ENCODE results near the gene DMRTB1.

The DMRTB1 gene

GRCh38 chr1:53499257-53500203, 40.3 kb downstream of the DMRTB1 start:
- Histone ChIP-seq H3K27me3 (replicated peaks; ENCODE audit: control insufficient read depth, insufficient read depth, low read length) (no peaks in the 10 kb centered on the region; the same call in 1 of the 2 replicates), H3K36me3 (ENCODE audit: control insufficient read depth, insufficient read depth, low read length) (no peaks in the 10 kb centered on the region), H3K4me3 (replicated peaks; ENCODE audit: low read depth, low read length) (no peak overlapping the region)
- TF ChIP-seq CTCF (IDR thresholded peaks at IDR 0.05; ENCODE audit: insufficient read depth, low read length, poor library complexity, severe bottlenecking): no peak
- no peak for DNase-seq (ENCODE audit: extremely low read depth, insufficient read length)

GRCh38 chr1:53500204-53501064, 41.2 kb downstream of the DMRTB1 start:
- H3K36me3 ChIP-seq (ENCODE audit: control insufficient read depth, insufficient read depth, low read length): no peaks in the 10 kb centered on the region
- no peak for TF ChIP-seq CTCF (IDR thresholded peaks at IDR 0.05; ENCODE audit: insufficient read depth, low read length, poor library complexity, severe bottlenecking)
- no peak for DNase-seq (ENCODE audit: extremely low read depth, insufficient read length)
- no peak overlapping the region for H3K4me3 ChIP-seq (replicated peaks; ENCODE audit: low read depth, low read length)
- H3K27me3 ChIP-seq (replicated peaks; ENCODE audit: control insufficient read depth, insufficient read depth, low read length): no peaks in the 10 kb centered on the region; the same call in 1 of the 2 replicates

GRCh38 chr1:53501065-53502005, 42.1 kb downstream of the DMRTB1 start:
- Histone ChIP-seq H3K4me3 (replicated peaks; ENCODE audit: low read depth, low read length) (no peak overlapping the region), H3K27me3 (replicated peaks; ENCODE audit: control insufficient read depth, insufficient read depth, low read length) (no peaks in the 10 kb centered on the region; the same call in 1 of the 2 replicates), H3K36me3 (ENCODE audit: control insufficient read depth, insufficient read depth, low read length) (no peaks in the 10 kb centered on the region)
- no peak for DNase-seq (ENCODE audit: extremely low read depth, insufficient read length)
- TF ChIP-seq CTCF (IDR thresholded peaks at IDR 0.05; ENCODE audit: insufficient read depth, low read length, poor library complexity, severe bottlenecking): no peak

- DNase-seq (ENCODE audit: extremely low read depth, insufficient read length): no peak
- no peaks in the 10 kb centered on the region for H3K36me3 ChIP-seq (ENCODE audit: control insufficient read depth, insufficient read depth, low read length)
- H3K4me3 ChIP-seq (replicated peaks; ENCODE audit: low read depth, low read length): no peak overlapping the region
- TF ChIP-seq CTCF (IDR thresholded peaks at IDR 0.05; ENCODE audit: insufficient read depth, low read length, poor library complexity, severe bottlenecking): no peak
- H3K27me3 ChIP-seq (replicated peaks; ENCODE audit: control insufficient read depth, insufficient read depth, low read length): no peaks in the 10 kb centered on the region; the same call in 1 of the 2 replicates
Measured at GRCh38 chr1:53502641-53503432, 43.6 kb downstream of the DMRTB1 start.
